Femur (tissue), 1 donor: ENCODE measurements around the gene HOMEZ.
"Not testable (repeated sequence)": the region's sequence is repeated elsewhere in the genome, so short reads cannot be mapped to it uniquely, and the experiment has no call there.

Experiments
- DNase-seq: peaks from one replicate; pipeline ENCODE4 v3.0.0-alpha.2; 2017

HOMEZ gene

GRCh38 chr14:23286020-23286901, at the start of gene HOMEZ:
TSS of gene HOMEZ (minus strand) at chr14:23286132. CDS start at chr14:23285952, 180 bp downstream.
- DNase-seq, result peak; percentile 99

- no peak for DNase-seq
Measured at GRCh38 chr14:23335623-23336022, 49.7 kb upstream of the HOMEZ start.

GRCh38 chr14:23327947-23328744, 42.2 kb upstream of the HOMEZ start:
- DNase-seq, result peak; percentile 81

GRCh38 chr14:23326491-23327332, 40.8 kb upstream of the HOMEZ start:
- no peak for DNase-seq

GRCh38 chr14:23325746-23326145, 39.8 kb upstream of the HOMEZ start:
- not testable (repeated sequence) for DNase-seq

DNA sequence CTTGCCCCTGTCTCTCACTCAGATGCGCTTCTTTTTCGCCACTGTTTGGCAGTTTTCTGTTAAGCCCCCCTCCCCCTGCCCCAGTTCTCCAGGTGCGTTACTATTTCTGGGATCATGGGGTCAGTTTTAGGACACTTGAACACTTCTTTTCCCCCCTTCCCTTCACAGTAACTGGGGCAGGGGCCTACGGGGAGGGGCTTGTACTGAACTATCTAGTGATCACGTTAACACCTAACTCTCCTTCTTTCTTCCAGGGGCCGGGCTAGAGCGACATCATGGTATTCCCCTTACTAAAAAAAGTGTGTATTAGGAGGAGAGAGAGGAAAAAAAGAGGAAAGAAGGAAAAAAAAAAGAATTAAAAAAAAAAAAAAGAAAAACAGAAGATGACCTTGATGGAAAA, 39.1 kb upstream of the HOMEZ start:
- no peak for DNase-seq

DNA sequence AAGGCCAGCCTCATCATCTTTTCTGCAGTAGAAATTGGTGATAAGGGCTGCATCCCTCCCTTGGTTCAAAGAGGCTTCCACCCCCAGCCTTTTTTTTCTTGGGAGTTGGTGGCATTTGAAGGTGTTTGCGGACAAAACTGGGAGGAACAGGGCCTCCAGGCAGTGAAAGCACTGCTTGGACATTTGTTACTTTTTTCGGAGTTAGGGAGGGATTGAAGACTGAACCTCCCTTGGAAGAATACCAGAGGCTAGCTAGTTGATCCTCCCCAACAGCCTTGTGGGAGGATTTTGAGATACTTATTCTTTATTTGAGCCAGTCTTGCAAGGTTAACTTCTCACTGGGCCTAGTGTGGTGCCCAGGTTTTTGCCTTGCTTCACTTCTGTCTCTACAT, 38.5 kb upstream of the HOMEZ start:
- DNase-seq, result no peak

DNA sequence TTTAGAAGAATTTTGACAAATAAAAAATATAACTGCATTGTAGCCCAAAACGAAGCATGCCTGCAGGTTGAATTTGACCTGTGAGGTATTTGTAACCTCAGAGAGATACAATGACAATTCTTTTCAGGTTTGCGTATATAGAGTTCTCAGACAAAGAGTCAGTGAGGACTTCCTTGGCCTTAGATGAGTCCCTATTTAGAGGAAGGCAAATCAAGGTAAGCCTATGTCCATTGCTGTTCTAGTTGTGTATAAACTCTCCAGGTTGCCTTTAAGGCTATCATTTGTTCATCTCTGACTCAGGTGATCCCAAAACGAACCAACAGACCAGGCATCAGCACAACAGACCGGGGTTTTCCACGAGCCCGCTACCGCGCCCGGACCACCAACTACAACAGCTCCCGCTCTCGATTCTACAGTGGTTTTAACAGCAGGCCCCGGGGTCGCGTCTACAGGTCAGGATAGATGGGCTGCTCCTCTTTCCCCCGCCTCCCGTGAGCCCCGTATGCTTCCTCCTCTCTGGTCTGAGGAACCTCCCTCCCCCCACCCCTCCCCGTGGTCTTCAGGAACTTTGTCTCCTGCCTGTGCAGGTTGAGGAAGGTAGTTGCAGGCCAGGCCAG, 38.0 kb upstream of the HOMEZ start:
- DNase-seq, result no peak

- DNase-seq, result no peak
Measured at GRCh38 chr14:23322568-23323517, 36.9 kb upstream of the HOMEZ start.

- peak; percentile 51 for DNase-seq
Measured at GRCh38 chr14:23321572-23322547, 35.9 kb upstream of the HOMEZ start.

GRCh38 chr14:23320584-23321571, 34.9 kb upstream of the HOMEZ start, which contains the start of gene PABPN1:
TSS of gene PABPN1 (plus strand) at chr14:23321457. CDS start at chr14:23321470, 13 bp downstream.
- DNase-seq, result peak; percentile 99

DNA sequence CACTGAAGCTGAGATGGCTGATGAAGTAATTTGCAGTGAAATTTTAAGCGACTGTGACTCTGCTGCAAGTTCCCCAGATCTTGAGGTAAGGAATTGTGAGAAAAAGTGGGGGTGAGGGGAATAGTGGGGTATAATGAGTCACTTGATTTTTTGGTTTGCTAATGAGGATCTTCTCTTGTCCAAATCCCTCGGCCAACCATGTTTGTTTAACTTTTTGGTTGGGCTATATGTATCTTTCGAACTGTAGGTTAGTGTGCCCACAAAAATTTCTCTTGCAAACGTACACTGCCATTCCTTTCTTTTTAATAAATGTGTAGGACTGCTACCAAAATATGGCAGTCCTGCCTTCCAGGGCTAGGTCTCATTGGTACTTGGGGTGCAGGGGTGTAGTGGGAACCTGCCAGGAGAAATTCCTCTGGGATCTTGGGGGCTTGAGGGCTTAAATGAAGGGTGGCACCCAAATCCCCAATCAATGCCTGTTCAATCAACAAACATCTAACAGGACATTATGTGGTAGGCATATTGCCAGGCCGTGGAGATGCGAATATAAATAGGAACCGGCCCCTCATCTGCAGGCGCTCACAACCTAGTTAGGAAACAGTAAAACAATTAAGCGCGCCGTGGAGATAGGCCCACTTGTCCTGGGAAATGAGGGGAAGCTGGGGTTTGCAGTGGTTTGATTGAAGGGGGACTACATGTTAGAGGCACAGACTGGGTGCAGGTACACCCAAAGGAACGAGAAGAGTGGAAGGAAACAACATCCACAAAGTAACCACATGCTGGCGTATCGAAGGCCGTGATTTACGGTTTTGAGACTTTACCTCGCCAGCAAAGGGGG, 34.0 kb upstream of the HOMEZ start:
- DNase-seq, result peak; percentile 38

DNA sequence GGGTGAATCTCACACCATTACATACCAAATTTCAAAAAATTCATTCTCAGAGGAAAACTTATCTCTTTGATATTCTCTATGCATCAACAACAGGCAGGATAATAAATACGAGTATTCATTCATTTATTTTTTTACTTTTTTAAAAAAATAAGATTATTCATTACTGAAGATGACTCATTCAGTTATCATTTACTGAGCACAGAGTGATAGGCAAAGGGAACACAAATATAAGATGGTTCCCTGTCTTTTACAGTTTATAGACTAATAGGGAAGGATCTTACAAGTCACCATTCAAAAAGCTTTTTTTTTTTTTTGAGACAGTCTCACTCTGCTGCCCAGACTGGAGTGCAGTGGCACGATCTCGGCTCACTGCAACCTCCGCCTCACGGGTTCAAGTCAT, 30.4 kb upstream of the HOMEZ start:
- no peak for DNase-seq

- DNase-seq, result no peak
Measured at GRCh38 chr14:23310546-23310945, 24.6 kb upstream of the HOMEZ start.

DNA sequence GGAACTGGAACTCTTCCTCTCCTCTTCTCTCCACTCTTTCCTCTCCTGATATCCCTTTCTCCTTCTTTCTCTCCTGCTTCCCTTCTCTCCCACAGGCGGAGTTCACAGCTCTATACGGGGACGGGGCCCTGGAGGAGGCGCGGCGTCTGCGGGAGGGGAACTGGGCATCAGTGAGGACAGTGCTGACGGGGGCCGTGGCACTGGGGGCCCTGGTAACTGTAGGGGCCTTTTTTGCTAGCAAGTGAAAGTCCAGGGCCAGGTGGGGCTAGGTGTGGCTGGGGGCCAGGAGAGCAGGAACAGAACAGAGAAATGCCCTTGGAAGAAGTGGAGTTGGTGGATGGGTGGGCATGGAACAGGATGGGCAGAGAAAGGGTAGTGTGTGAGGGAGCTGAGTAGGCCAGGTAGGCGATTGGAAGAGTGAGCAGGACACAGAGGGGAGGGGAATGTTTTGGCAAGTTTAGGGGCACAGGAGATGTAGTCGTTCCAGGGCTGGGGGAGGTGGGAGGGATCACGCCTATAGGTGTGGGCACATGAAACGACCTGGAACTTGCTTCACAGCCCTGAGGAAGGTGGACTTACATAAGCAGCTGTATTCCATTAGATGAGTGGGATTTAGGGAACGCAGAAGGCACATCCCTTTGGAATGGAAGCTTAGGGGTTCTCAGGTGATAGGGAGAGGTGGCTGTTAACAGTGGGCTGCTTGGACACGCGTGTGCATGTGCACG, 23.0 kb upstream of the HOMEZ start:
- no peak for DNase-seq

- DNase-seq, result no peak
Measured at GRCh38 chr14:23307687-23308644, 22.0 kb upstream of the HOMEZ start.
